Psoas muscle (tissue), 8 donors: ENCODE results near the gene UNC13A. TPM values are rescaled to one million over a fixed set of nuclear protein-coding genes. Genes with fewer than 3 reads are reported as not detected.
"Not testable (repeated sequence)": the region's sequence is repeated elsewhere in the genome, so short reads cannot be mapped to it uniquely, and the experiment has no call there.

ENCODE experiments used
- ATAC-seq, 4 donors: fragments of 200-7000 bp; cut with Tn5 transposase; one replicate each; pipeline ENCODE4 v1.9.1; 2020; ENCODE audit warnings: moderate library complexity in 3 of 4, mild to moderate bottlenecking in 2 of 4
- DNase-seq, 2 donors: peaks; one replicate each; pipeline ENCODE4 v3.0.0-alpha.2; 2020
- H3K27ac ChIP-seq: fragments of 200-600 bp; one replicate; pipeline ENCODE4 v1.8.0; 2022
- H3K27me3 ChIP-seq, 3 donors: fragments of 200-600 bp in 1 of 3; one replicate each; pipeline versions ENCODE4 v1.6.1 to v1.8.0; 2013 to 2022; ENCODE audit warnings: low read length in 2 of 3, mild to moderate bottlenecking in 2 of 3, moderate library complexity in 1 of 3; ENCODE audit not compliant: insufficient read depth in 3 of 3
- H3K36me3 ChIP-seq, 2 donors: fragments of 200-600 bp in 1 of 2; one replicate each; pipeline versions ENCODE4 v1.6.1 to v1.8.0; 2013 to 2022; ENCODE audit warnings: low read depth in 1 of 2, mild to moderate bottlenecking in 1 of 2, moderate library complexity in 1 of 2; ENCODE audit not compliant: insufficient read depth in 1 of 2
- H3K4me1 ChIP-seq: fragments of 200-600 bp; one replicate; pipeline ENCODE4 v1.8.0; 2022
- H3K4me3 ChIP-seq: fragments of 200-600 bp; one replicate; pipeline ENCODE4 v1.8.0; 2022; ENCODE audit warnings: mild to moderate bottlenecking
- H3K9me3 ChIP-seq: fragments of 200-600 bp; one replicate; pipeline ENCODE4 v1.8.0; 2022
- WGBS, 3 donors: extraction: QIAGEN DNeasy Blood & Tissue Kit; methylation state at CpG; one replicate each; pipeline versions ENCODE4 v1.1.6 to v1.1.7; 2013; 5-methylcytosine and 5-hydroxymethylcytosine counted together
- intact Hi-C, 2 donors: fragments of 100-400 bp; cut with DNase I; formaldehyde crosslinking; loops; one replicate each; pipeline versions ENCODE4 v1.11.0 to v1.14.2; 2022
- polyA plus RNA-seq, 3 donors: library from polyadenylated mRNA; stranded (reverse); fragments of 200-250 nt; gene quantifications; one replicate each; pipeline ENCODE4 v1.2.3, GENCODE V29; 2013
- total RNA-seq, 4 donors: library from RNA; stranded (reverse); fragmentation: NEBNext Ultra II Directional in 2 of 4; extraction: Animal tissue kit (Norgen Biotek cat#: 25700) in 2 of 4; gene quantifications; one replicate each; pipeline versions ENCODE4 v1.2.1 to v1.2.4, GENCODE V29; 2021 to 2023
- TF ChIP-seq, protein P1 (sequence below): fragments of 200-600 bp; IDR thresholded peaks from one replicate; pipeline ENCODE4 v1.8.0; 2022; ENCODE audit warnings: antibody characterized with exemption
- donor health status: healthy with polysubstance abuse.
- donor health status: DM: no; HTN: no; CAD: no; lungs with moderate emphysema.
- donor health status: Bipolar disorder and iron deficiency.
- donor health status: healthy.
- donor health status: DM: yes; HTN: yes; CAD: no.
- donor health status: DM: no; HTN: no; CAD: no.
- donor health status: DM: no; HTN: no; CAD: no.
- donor health status: DM: yes; HTN: yes; CAD: no.

The UNC13A gene
- total and polyA plus RNA-seq, 7 donors = 0.04 to 0.19 (median 0.05) TPM; not detected in 3

DNA sequence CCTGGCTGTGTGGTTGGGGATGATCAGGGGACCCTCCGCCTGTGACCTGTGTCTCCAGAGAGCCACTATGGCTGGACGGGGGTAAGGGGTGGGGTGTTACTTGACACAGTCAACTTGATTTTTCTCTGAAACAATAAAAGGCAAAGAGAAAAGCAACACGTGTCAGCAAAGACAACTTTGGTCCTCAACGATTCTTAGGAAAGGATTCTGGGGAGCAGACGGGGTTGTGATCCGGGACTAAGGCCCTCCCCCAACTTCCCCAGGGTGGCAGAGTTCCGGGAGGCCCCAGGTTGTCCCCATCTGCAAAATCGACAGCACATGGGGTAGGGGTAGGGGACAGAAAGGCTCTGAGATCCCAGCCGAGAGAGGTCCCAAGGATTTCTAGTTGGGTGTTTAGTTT, 86.5 kb downstream of the UNC13A start:
- 13 to 23% (median 15%) methylated on average over 9 of the region's 9 CpGs for WGBS, 3 donors
- H3K27me3 ChIP-seq = peaks cover 0 to 58% (median 15%) of the 10 kb centered on the region in 3 donors
- no peak for DNase-seq
- H3K27ac ChIP-seq = no peak overlapping the region
- ATAC-seq = no peak
- H3K4me1 ChIP-seq = peaks cover 4% of the 10 kb centered on the region
- H3K9me3 ChIP-seq = no peaks in the 10 kb centered on the region
- TF ChIP-seq, protein P1, sequence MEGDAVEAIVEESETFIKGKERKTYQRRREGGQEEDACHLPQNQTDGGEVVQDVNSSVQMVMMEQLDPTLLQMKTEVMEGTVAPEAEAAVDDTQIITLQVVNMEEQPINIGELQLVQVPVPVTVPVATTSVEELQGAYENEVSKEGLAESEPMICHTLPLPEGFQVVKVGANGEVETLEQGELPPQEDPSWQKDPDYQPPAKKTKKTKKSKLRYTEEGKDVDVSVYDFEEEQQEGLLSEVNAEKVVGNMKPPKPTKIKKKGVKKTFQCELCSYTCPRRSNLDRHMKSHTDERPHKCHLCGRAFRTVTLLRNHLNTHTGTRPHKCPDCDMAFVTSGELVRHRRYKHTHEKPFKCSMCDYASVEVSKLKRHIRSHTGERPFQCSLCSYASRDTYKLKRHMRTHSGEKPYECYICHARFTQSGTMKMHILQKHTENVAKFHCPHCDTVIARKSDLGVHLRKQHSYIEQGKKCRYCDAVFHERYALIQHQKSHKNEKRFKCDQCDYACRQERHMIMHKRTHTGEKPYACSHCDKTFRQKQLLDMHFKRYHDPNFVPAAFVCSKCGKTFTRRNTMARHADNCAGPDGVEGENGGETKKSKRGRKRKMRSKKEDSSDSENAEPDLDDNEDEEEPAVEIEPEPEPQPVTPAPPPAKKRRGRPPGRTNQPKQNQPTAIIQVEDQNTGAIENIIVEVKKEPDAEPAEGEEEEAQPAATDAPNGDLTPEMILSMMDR = no peak
- H3K36me3 ChIP-seq = no peaks in the 10 kb centered on the region
- intact Hi-C loops = loop anchor here in 1 of 2 donors (5.0 kb wide), 1 partner anchor 61 kb away; no protein-coding TSS in a partner anchor
- H3K4me3 ChIP-seq = no peak overlapping the region

DNA sequence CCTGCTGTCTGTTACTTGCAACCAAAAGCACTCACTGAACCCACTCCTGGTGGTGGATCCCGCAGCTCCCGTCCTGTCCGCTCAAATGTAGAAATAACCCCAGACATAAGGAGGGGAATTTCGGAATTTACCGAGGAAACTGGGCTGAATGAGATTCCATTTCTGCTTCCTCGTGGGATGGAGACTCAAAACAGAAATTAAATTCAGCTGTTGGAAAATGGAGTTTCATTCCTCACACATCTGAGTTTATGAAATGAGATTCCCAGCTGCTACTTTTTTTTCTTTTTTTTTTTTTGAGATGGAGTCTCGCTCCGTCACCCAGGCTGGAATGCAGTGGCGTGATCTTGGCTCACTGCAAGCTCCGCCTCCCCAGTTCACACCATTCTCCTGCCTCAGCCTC, 88.4 kb downstream of the UNC13A start:
- H3K27ac ChIP-seq = no peak overlapping the region
- H3K4me3 ChIP-seq = no peak overlapping the region
- no peaks in the 10 kb centered on the region for H3K36me3 ChIP-seq
- intact Hi-C loops = loop anchor here in 1 of 2 donors (5.0 kb wide), 1 partner anchor 63 kb away; no protein-coding TSS in a partner anchor
- TF ChIP-seq, protein P1 = no peak
- ATAC-seq (no peak), DNase-seq (no peak)
- no peaks in the 10 kb centered on the region for H3K4me1 ChIP-seq
- no peaks in the 10 kb centered on the region for H3K9me3 ChIP-seq
- peaks cover 0 to 39% (median 7%) of the 10 kb centered on the region in 3 donors for H3K27me3 ChIP-seq
- 13 to 24% (median 22%) methylated on average over 10 of the region's 10 CpGs for WGBS, 3 donors

DNA sequence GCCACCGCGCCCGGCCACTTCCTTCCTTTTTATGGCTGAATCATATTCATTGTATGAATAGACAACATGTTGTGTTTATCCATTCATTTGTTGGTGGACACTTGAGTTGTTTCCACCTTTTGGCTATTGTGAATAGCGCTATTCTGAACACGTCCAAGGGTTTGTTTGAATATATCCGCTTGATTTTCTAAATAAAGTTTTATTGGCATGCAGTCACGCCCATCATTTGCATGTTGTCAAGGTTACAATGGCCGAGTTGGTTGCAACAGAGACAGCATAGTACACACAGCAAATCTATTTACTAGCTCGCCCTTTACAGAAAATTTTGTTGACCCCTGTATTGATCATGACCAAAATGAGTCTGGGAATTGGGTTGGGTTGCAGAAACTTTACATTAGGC, 89.2 kb downstream of the UNC13A start:
- DNase-seq = no peak
- 78 to 82% (median 80%) methylated on average over 9 of the region's 9 CpGs for WGBS, 3 donors
- H3K4me3 ChIP-seq = no peak overlapping the region

DNA sequence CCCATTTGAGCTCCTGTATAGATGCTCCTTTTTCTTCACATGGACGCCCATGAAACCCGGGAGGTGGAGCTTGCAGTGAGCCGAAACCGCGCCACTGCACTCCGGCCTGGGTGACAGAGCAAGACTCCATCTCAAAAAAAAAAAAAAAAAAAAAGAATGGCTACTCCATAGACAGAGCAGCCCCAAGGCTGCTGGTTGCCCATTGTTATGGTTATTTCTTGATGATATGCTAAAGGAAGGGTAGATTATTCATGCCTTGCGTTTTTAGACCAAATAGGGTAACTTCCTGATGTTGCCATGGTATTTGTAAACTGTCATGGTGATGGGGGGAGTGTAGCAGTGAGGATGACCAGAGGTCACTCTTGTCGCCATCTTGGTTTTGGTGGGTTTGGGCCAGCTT, 90.1 kb downstream of the UNC13A start:
- H3K27me3 ChIP-seq = peaks cover 0 to 26% (median 8%) of the 10 kb centered on the region in 3 donors
- H3K27ac ChIP-seq, H3K9me3 ChIP-seq, H3K36me3 ChIP-seq, ATAC-seq, DNase-seq, H3K4me3 ChIP-seq, intact Hi-C loops, H3K4me1 ChIP-seq: not testable (repeated sequence)
- WGBS, 3 donors = 84 to 85% (median 84%) methylated on average over 8 of the region's 8 CpGs

More for the DNA sequence above, 89.2 kb downstream of the UNC13A start:
- ATAC-seq = no peak
- Histone ChIP-seq H3K4me1 (no peaks in the 10 kb centered on the region), H3K27me3 (peaks cover 0 to 32% (median 11%) of the 10 kb centered on the region in 3 donors), H3K36me3 (no peaks in the 10 kb centered on the region), H3K27ac (no peak overlapping the region), H3K9me3 (no peaks in the 10 kb centered on the region)
- intact Hi-C loops = no loop called here
- TF ChIP-seq, protein P1 = no peak

DNA sequence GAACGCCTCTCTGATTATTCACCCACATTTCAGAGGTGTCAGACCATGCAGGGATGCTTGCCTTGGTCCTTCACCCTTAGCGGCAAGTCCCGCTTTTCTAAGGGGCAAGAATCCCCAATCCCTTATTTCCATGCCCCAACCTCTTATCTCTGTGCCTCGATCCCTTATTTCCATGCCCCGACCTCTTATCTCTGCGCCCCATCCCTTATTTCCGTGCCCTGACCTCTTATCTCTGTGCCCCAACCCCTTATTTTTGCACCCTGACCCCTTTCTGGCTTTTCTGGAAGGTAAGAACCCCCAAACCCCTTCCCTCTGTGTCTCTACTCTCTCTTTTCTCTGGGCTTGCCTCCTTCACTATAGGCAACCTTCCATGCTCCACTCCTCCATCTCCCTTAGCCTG, 93.9 kb downstream of the UNC13A start:
- H3K36me3 ChIP-seq, DNase-seq, ATAC-seq, H3K4me3 ChIP-seq, H3K4me1 ChIP-seq, H3K27me3 ChIP-seq, intact Hi-C loops, H3K9me3 ChIP-seq, H3K27ac ChIP-seq: not testable (repeated sequence)
- 78 to 91% (median 88%) methylated on average over 7 of the region's 7 CpGs for WGBS, 3 donors

DNA sequence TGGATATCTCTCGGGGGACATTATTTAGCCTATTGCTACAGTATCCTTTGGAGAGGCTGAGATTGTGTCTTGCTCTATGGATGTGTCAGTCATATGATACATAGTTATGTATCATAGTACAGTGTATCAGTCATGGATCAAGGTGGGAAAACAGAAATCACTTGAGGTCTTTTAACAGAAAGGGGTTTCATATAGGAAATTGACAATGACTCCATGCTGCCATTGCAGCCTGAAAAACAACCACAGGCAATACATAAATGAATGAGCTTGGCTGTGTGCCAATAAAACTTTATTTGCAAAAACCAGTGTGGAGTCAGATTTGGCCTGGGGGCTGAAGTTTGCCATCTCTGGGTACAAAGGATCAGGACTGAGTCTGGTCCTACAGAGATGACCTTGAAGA, 97.3 kb downstream of the UNC13A start:
- peaks cover 0 to 9% (median 4%) of the 10 kb centered on the region in 3 donors for H3K27me3 ChIP-seq
- 0 to 100% (median 41%) methylated on average over 1 of the region's 1 CpG for WGBS, 3 donors

DNA sequence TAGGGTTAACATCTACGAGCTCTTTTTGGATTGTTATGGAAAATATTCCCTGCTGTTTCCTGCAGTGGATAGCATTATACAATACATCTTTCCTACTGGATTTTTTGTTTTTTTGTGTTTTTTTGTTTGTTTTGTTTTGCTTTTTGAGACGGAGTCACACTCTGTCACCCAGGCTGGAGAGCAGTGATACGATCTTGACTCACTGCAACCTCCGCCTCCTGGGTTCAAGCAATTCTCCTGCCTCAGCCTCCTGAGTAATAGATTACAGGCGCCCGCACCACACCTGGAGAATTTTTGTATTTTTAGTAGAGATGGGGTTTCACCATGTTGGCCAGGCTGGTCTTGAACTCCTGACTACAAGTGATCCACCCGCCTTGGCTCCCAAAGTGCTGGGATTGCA, 102.8 kb downstream of the UNC13A start:
- H3K4me1 ChIP-seq, intact Hi-C loops, H3K9me3 ChIP-seq, DNase-seq, ATAC-seq, H3K27ac ChIP-seq, H3K4me3 ChIP-seq, H3K27me3 ChIP-seq: not testable (repeated sequence)
- WGBS, 3 donors = 55 to 58% (median 57%) methylated on average over 7 of the region's 7 CpGs
- peaks cover 4 to 26% of the 10 kb centered on the region in 2 donors for H3K36me3 ChIP-seq

More for the DNA sequence above, 97.3 kb downstream of the UNC13A start:
- intact Hi-C loops = no loop called here
- H3K9me3 ChIP-seq = no peaks in the 10 kb centered on the region
- TF ChIP-seq, protein P1 = no peak
- no peaks in the 10 kb centered on the region for H3K36me3 ChIP-seq
- no peak overlapping the region for H3K27ac ChIP-seq
- H3K4me3 ChIP-seq = no peak overlapping the region
- no peak for ATAC-seq
- H3K4me1 ChIP-seq = no peaks in the 10 kb centered on the region
- DNase-seq = no peak
